GM20000 (cell line): ENCODE results near the gene NPIPA7.
"Not testable (repeated sequence)": the region's sequence is repeated elsewhere in the genome, so short reads cannot be mapped to it uniquely, and the experiment has no call there.

Experiments
- DNase-seq: peaks from one replicate; pipeline ENCODE4 v3.0.0; 2012; ENCODE audit warnings: low spot score

The NPIPA7 gene

GRCh38 chr16:16417914-16418544 is 39.1 kb downstream of the NPIPA7 start:
- not testable (repeated sequence) for DNase-seq

GRCh38 chr16:16420515-16420914 is 41.6 kb downstream of the NPIPA7 start:
- not testable (repeated sequence) for DNase-seq

DNA sequence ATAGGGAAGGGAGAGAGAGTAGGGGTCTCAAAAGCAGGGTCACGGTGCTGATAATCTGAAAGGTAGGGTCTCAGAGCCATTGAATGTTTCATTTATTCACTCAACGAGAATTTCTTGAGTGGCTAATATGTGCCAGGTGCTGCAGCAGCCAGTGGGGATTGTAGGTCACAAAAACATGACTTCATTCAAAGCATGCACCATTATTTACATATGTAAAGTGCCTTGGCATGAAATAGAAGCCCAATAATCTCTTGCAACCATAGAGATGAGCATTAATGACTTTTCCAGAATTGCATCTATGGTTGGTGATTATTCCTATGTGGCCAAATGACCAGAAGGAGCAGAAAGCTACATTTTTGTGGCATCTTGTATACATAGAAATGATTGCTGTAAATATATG is 46.2 kb downstream of the NPIPA7 start:
- not testable (repeated sequence) for DNase-seq

GRCh38 chr16:16431135-16431534 is 52.2 kb downstream of the NPIPA7 start:
- DNase-seq, result not testable (repeated sequence)

DNA sequence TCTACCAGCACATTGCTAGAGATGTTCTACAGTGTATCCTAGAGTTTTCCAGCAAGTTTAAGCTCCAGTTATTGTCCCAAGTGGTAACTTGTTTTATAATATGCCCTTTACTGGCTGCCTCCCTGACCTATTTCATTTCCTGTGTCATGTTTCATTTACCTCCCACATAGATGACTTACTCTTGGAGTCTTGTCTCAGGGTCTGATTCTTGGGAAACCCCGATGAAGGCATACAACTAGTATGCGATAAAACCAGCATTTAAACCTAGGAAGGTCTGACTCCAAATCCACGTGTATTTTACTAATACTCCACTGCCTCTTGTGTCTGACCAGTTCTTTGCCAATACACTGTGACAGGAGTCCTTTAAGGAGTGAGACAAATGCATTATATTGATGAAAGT is 55.8 kb downstream of the NPIPA7 start:
- DNase-seq, result not testable (repeated sequence)

- not testable (repeated sequence) for DNase-seq
Observed at GRCh38 chr16:16441401-16441800, 62.5 kb downstream of the NPIPA7 start.
